AG10803 (cell line): ENCODE measurements around the gene JPH3.

Source experiments
- DNase-seq: peaks from one replicate; pipeline ENCODE4 v3.0.0; 2010; ENCODE audit warnings: low read depth
- H3K4me3 ChIP-seq: 2 replicates; pipeline ENCODE4 v1.5.1; 2011; ENCODE audit warnings: mild to moderate bottlenecking, low read length, control low read depth
- CTCF ChIP-seq: conservative IDR thresholded peaks from 2 replicates; pipeline ENCODE4 v1.5.1; 2011; ENCODE audit warnings: mild to moderate bottlenecking, low read length, control low read depth, inconsistent platforms

The JPH3 gene

GRCh38 chr16:87636741-87637140 lies 34.4 kb downstream of the JPH3 start:
- DNase-seq: no peak
- TF ChIP-seq CTCF: no peak
- no peak overlapping the region for H3K4me3 ChIP-seq

GRCh38 chr16:87637357-87637756 lies 35.0 kb downstream of the JPH3 start:
- no peak for DNase-seq
- no peak overlapping the region for H3K4me3 ChIP-seq
- no peak for TF ChIP-seq CTCF

- H3K4me3 ChIP-seq: no peak overlapping the region
- no peak for TF ChIP-seq CTCF
- DNase-seq: no peak
Measured at GRCh38 chr16:87638736-87639135, 36.4 kb downstream of the JPH3 start.

- no peak for TF ChIP-seq CTCF
- no peak for DNase-seq
- no peak overlapping the region for H3K4me3 ChIP-seq
Measured at GRCh38 chr16:87641721-87642120, 39.4 kb downstream of the JPH3 start.

GRCh38 chr16:87642491-87642890 lies 40.2 kb downstream of the JPH3 start:
- DNase-seq: no peak
- no peak overlapping the region for H3K4me3 ChIP-seq
- TF ChIP-seq CTCF: no peak

GRCh38 chr16:87644186-87644585 lies 41.9 kb downstream of the JPH3 start:
- no peak for DNase-seq
- no peak for TF ChIP-seq CTCF
- no peak overlapping the region for H3K4me3 ChIP-seq

GRCh38 chr16:87644596-87644995 lies 42.3 kb downstream of the JPH3 start:
- H3K4me3 ChIP-seq: no peak overlapping the region
- no peak for DNase-seq
- no peak for TF ChIP-seq CTCF
